ENCODE measurements around the gene UBE3B.

DNA sequence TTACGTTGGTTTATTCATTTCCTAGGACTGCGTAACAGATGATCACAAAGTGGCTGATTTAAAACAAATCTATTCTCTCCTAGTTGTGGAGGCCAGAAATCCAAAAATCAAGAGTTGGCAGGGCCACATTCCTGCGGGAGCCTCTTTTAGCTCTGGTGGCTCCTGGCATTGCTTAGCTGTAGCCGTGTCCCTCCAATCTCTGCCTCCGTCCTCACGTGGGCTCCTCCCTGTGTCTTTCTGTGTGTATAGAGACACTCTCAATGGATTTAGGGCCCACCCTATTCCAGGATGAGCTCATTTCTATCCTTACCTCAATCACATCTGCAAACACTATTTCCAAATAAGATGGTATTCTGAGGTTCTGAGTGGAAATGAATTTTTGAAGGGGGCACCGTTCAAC lies 42.9 kb upstream of the UBE3B start:
- TF ChIP-seq, protein P1, sequence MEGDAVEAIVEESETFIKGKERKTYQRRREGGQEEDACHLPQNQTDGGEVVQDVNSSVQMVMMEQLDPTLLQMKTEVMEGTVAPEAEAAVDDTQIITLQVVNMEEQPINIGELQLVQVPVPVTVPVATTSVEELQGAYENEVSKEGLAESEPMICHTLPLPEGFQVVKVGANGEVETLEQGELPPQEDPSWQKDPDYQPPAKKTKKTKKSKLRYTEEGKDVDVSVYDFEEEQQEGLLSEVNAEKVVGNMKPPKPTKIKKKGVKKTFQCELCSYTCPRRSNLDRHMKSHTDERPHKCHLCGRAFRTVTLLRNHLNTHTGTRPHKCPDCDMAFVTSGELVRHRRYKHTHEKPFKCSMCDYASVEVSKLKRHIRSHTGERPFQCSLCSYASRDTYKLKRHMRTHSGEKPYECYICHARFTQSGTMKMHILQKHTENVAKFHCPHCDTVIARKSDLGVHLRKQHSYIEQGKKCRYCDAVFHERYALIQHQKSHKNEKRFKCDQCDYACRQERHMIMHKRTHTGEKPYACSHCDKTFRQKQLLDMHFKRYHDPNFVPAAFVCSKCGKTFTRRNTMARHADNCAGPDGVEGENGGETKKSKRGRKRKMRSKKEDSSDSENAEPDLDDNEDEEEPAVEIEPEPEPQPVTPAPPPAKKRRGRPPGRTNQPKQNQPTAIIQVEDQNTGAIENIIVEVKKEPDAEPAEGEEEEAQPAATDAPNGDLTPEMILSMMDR (optimal IDR thresholded peaks at IDR 0.05 in 1 of 3, IDR thresholded peaks at IDR 0.05 in 1 of 3, conservative IDR thresholded peaks at IDR 0.05 in 1 of 3; ENCODE audit: extremely low read depth in 1 of 3, insufficient read depth in 2 of 3, low read length in 3 of 3) = no peak
- no peak for TF ChIP-seq EZH2 (IDR thresholded peaks at IDR 0.05; ENCODE audit: low read length)
